GM18507 (cell line): ENCODE measurements around the gene SLC36A1.
"Not testable (repeated sequence)": the region's sequence is repeated elsewhere in the genome, so short reads cannot be mapped to it uniquely, and the experiment has no call there.

Source experiments
- DNase-seq: peaks from one replicate; pipeline ENCODE4 v3.0.0; 2011; ENCODE audit warnings: low read depth; ENCODE audit not compliant: insufficient read length; ENCODE audit errors: extremely low spot score
- FAIRE-seq: peaks from 2 replicates; lab custom pipeline; 2011; peaks lifted over from hg19 to GRCh38; lab: Jason Lieb, UNC

Gene SLC36A1

GRCh38 chr5:151480384-151481293, 33.2 kb downstream of the SLC36A1 start:
- no peak for FAIRE-seq

DNA sequence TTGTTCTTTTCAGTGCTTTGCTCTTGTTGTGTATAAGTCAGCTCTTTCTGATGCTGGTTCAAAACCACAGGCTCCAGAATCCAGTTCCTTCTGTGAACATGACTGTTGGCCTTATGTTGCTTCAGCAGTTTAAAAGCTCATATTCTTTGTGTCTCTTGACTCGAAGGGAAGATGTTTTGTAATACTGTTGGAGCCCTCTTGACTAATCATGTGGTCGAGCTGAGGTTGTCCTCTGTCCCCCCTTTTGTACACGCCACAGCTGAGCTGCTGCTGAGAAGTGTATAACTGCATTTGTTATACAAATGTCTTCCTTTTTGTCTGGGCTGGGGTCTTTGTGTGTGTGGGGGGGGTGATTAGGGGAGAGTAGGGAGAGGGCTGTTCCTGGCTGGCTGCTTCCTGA, 35.8 kb downstream of the SLC36A1 start:
- FAIRE-seq (no peak), DNase-seq (no peak)

More at GRCh38 chr5:151480384-151481293, 33.2 kb downstream of the SLC36A1 start:
- no peak for DNase-seq

- FAIRE-seq = no peak
- DNase-seq = no peak
These were observed 36.2 kb downstream of the SLC36A1 start for GRCh38 chr5:151483647-151484046.

DNA sequence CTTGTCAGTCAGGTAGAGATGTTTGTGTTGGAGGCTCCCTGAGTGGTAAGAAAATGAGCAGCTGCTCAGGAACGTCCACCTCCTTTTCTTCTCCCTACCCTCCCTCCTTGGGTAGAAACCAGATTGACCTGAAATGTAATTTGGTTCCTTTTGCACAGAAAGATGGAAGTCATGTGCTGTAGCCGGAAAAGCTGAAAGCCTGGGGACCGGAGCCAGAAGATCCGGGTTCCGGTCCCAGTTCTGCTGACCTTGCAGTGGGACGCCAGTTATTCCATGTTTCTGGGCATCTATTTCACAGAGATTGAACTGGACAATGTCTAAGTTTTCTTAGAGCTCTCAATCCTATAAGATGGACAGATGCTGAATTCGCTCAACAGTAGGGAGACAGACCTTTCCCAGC, 40.1 kb downstream of the SLC36A1 start:
- DNase-seq = no peak
- FAIRE-seq = no peak

- DNase-seq = no peak
- FAIRE-seq = no peak
These were observed 43.2 kb downstream of the SLC36A1 start for GRCh38 chr5:151490627-151491026.

DNA sequence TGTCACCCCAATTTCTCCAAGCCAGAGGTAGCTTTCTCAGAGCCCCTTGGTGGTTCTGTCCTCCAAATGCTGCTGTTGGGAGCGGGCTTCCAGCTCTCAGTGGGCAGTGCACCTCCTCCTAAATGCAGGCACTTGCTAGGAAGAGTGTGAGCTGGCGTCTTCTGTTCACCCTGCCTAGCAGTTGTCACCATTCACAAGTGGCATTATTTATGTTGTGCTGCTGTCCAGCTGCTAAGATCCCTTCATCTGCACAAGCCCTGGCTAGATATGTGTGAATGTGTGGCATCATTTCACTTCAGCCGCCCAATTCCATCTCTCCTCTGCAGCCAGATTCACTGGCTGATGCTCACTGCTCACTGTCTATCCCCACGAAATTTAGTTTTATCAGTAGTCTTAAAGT, 43.7 kb downstream of the SLC36A1 start:
- DNase-seq = no peak
- no peak for FAIRE-seq

DNA sequence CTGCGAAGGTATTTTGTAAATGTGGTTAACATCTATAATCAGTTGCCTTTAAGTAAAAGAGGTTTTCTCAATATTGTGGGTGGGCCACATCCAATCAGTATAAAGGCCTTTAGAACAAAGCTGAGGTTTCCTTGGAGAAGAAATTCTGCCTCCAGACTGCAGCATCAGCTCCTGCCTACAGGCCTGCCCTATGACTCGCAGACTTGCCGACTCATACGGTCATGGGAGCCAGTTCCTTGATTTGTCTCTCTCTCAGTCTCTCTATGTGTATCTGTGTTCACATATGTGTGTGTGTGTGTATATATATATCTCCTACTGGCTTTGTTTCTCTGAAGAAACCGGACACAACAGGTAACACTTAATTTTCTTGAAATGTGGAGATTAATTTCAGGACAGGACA, 45.3 kb downstream of the SLC36A1 start:
- DNase-seq (no peak), FAIRE-seq (no peak)

DNA sequence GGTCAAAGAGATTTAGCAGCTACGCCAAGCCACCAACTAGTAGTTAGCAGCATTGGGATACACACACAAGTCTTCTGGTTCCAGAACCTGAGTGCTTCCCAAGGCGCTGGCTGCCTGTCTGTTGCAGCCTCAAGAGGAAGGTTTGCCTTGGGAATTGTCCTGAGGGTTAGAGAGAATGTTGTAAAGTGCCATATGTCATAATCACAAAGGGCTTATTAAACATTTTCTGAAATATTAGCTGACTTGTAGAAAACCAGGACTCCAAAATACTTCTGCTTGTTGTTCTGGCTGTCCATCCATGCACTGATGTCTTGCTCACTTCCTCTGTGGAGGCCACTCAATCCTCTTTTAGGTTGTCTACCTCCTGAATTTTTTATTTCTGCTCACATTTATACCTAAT, 46.3 kb downstream of the SLC36A1 start:
- DNase-seq (no peak), FAIRE-seq (no peak)

DNA sequence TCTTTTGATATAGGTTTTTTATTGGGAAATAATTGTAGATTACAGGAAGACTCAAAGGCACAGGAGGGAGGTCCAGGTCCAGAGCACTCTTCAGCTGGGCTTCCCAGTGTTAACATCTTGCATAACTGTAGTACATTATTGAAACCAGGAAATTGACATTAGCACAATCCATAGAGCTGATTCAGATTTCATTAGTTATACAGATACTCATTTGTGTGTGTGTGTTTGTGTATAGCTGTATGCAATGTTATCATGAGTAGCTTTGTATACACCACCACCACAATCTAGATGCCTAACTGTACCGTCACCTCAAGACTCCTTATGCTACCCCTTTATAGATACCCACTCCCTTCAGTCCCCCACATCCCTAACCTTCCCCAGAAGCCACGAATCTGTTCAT, 47.9 kb downstream of the SLC36A1 start:
- FAIRE-seq (no peak), DNase-seq (no peak)

DNA sequence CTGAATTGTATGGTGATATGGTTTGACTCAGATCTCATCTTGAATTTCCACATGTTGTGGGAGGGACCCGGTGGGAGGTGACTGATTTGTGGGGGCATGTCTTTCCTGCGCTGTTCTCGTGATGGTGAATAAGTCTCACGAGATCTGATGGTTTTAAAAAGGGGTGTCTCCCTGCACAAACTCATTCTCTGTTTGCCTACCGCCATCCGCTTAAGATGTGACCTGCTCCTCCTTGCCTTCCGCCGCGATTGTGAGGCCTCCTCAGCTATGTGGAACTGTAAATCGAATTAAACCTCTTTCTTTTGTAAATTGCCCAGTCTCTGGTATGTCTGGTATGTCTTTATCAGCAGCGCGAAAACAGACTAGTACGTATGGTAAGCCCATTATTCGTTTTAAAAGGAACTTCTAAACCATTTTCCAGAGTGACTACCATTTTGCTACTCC, 48.7 kb downstream of the SLC36A1 start:
- DNase-seq (no peak), FAIRE-seq (no peak)

DNA sequence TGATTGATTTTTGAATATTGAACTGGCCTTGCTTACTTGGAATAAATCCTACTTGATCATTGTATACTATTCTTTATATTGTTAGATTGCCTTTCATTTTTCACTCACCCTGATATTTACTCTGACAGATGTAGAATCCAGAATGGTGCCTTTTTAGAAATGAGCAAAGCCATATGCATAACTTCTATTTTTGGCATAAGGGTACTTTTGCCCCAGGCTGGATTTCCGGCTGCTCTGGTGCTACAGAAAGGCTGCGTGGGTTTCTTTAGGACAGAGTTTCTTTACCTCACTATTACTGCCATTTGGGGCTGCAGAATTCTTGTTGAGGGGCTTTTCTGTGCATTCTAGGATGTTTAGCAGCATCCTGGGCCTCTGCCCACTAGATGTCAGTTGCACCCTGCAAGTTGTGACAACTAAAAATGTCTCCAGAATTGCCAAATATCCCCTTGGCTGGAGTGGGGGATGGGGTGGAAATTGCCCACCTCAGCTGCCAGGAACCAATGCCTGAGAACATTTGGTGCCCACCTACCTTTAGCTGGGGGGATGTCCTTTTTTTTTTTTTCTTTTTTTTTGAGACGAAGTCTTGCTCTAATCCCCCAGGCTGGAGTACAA, 50.1 kb downstream of the SLC36A1 start:
- DNase-seq = no peak

GRCh38 chr5:151498395-151499155, 51.2 kb downstream of the SLC36A1 start:
- no peak for DNase-seq
- FAIRE-seq = no peak

More for the DNA sequence above, 50.1 kb downstream of the SLC36A1 start:
- no peak for FAIRE-seq

DNA sequence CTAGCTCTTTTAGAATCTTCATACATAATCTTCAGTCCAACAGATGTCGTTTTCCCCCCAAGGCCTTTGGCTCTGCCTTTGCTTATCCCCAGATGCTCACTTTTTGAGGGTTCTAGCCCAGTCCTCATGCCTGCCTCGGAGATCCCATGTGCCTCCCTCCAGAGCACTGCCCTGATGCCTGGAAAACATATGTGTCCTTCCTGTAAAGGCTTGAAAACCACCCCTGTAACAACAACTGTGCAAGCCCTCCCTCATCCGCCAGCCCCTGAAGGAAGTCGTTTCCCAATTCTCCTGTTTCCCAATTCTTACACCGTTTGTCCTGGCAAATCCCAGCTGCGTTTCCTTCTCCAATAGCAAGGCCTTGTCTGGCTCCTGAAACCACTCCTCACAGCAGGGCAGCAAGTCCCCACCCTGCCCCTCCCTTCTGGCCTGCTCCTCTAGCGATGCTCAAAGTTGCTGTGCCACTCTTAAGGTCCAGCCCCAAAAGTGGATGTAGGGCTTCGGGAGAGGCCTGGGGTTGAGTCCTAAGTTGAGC, 52.2 kb downstream of the SLC36A1 start:
- no peak for DNase-seq
- no peak for FAIRE-seq

- DNase-seq (peak; percentile 11), FAIRE-seq (no peak)
These were observed 56.6 kb downstream of the SLC36A1 start for GRCh38 chr5:151504006-151504405.

DNA sequence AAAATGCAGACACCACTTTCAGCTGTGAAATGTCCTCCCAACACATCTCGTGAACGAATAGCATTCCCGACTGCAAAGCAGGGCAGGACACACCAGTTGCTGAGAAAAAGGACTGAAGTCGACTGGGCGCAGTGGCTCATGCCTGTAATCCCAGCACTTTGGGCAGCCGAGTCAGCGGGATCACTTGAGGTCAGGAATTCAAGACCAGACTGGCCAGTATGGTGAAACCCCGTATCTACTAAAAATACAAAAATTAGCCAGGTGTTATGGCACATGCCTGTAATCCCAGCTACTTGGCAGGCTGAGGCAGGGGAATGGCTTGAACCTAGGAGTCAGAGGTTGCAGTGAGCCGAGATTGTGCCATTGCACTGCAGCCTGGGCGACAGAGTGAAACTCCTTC, 60.9 kb downstream of the SLC36A1 start:
- DNase-seq, FAIRE-seq: not testable (repeated sequence)

DNA sequence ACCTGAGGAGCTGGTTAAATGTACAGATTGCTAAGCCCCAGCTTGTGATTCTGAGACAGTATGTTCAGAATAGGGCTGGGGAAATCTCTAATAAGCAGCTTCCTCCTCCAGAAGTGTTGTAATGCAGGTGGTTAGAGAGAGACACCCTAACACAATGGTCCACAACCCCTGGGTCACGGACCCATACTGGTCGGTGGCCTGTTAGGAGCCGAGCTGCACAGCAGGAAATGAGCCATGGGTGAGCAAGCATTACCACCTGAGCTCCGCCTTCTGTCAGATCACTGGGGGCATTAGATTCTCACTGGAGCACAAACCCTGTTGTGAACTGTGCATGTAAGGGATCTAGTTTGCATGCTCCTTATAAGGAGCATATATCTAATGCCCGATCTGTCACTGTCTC, 61.8 kb downstream of the SLC36A1 start:
- DNase-seq (no peak), FAIRE-seq (no peak)

DNA sequence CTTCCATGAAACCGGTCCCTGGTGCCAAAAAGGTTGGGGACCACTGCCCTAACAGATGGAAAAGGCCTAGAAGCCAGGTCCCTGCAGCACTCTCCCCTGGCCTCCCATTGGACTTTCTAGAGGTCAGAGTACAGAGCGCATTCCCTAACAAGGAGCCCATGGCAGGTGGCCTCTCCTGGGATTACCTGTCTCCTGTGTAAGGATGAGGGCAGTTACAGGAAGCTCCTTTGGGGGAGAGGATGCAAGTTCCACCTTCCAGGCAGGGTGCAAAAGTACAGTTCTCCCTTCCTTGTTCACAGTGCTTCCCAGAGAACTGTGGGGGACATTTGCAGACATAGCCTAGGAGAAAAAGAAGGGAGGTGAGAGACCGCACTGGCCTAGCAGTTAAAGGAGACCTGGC, 62.4 kb downstream of the SLC36A1 start:
- no peak for FAIRE-seq
- DNase-seq = no peak

DNA sequence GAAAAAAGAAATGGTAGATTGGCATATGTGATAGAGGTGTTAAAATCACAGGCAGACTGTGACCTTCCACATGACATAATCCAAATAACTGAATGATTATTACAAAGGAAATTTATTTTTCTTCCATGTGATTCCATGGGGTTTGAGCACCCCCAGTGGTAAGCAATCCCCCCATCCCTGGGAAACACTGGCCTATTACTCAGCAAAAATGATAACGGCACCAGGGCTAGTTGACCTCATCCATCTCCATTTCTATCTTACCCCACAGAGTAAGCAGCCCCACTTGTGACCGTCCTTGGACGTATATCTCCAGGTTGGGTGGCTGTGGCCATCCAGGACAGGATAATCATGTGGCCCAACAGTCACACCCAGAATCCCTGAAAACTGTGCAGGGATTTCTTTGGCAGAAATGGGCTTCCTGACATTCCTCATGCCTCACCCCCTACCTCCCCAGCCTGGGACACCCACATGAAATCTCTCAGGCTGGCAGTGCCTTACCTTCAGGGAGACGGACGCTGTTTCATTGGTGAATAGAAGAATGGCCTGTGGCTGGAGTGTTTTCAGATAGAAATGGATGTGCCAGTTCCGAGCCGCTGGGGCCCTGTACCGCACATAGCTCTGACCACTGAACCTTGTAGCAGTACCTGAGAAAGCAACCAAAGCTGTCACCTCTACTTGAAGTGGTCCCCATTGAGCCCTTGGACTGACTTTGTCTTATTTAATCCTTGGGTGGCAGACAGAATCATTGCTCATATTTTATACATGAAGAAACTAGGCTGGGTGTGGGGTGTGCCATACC, 69.9 kb downstream of the SLC36A1 start:
- no peak for FAIRE-seq

GRCh38 chr5:151520294-151520693, 72.9 kb downstream of the SLC36A1 start:
- DNase-seq = no peak
- FAIRE-seq = no peak

More for the DNA sequence above, 69.9 kb downstream of the SLC36A1 start:
- no peak for DNase-seq
